Vagina (tissue), 2 donors: ENCODE results near the gene DNAJC13. TPM values are rescaled to one million over a fixed set of nuclear protein-coding genes. Genes with fewer than 3 reads are reported as not detected.

Experiments used
- DNase-seq, 2 donors: peaks; one replicate each; pipeline ENCODE4 v3.0.0-alpha.2; 2017; ENCODE audit errors: extremely low spot score in 2 of 2
- H3K27ac ChIP-seq: fragments of 200-600 bp; sonication (generic); one replicate; pipeline ENCODE4 v1.5.1; 2019
- H3K27me3 ChIP-seq: fragments of 200-600 bp; sonication (generic); one replicate; pipeline ENCODE4 v1.5.1; 2019
- H3K36me3 ChIP-seq, 2 donors: fragments of 200-600 bp; sonication (generic); one replicate each; pipeline ENCODE4 v1.5.1; 2017 to 2019
- H3K4me1 ChIP-seq: fragments of 200-600 bp; sonication (generic); one replicate; pipeline ENCODE4 v1.5.1; 2019
- H3K4me3 ChIP-seq, 2 donors: fragments of 200-600 bp; sonication (generic); 1 replicate in 1 of 2; 2 replicates in 1 of 2; pipeline ENCODE4 v1.5.1; 2016 to 2019
- H3K9me3 ChIP-seq: fragments of 200-600 bp; sonication (generic); one replicate; pipeline ENCODE4 v1.5.1; 2019
- CTCF ChIP-seq, 3 experiments: fragments of 450-650 bp in 2 of 3; fragments of 200-600 bp in 1 of 3; sonication (generic) in 1 of 3; IDR thresholded peaks; one replicate each; pipeline ENCODE4 v1.5.1; 2017 to 2019; ENCODE audit warnings: antibody characterized with exemption in 3 of 3, mild to moderate bottlenecking in 2 of 3, moderate library complexity in 2 of 3
- POLR2A ChIP-seq, 2 donors: fragments of 450-650 bp; IDR thresholded peaks; one replicate each; pipeline ENCODE4 v1.6.1; 2017; ENCODE audit warnings: antibody characterized with exemption in 2 of 2, mild to moderate bottlenecking in 2 of 2, moderate library complexity in 2 of 2
- POLR2AphosphoS5 ChIP-seq, 2 donors: sonication (generic); formaldehyde crosslinking; IDR thresholded peaks; one replicate each; pipeline ENCODE4 v1.9.0; 2017; ENCODE audit warnings: antibody characterized with exemption in 2 of 2, mild to moderate bottlenecking in 2 of 2, low read depth in 1 of 2; ENCODE audit not compliant: insufficient read depth in 1 of 2
- intact Hi-C: fragments of 100-400 bp; cut with DNase I; formaldehyde crosslinking; loops from one replicate; pipeline ENCODE4 v1.15.1; 2023
- total RNA-seq: library from RNA; depleted of rRNA; stranded (reverse); fragments of >200 nt; gene quantifications from one replicate; pipeline ENCODE4 v1.2.3, GENCODE V29; 2016

DNAJC13 gene
- total RNA-seq, 1 donor from 2014 or later = 26.5 TPM

- no peak overlapping the region for H3K4me3 ChIP-seq
- intact Hi-C loops = no loop called here
- no peaks in the 10 kb centered on the region for H3K4me1 ChIP-seq
- no peak for TF ChIP-seq POLR2A (IDR thresholded peaks at IDR 0.05)
- no peak for TF ChIP-seq CTCF (IDR thresholded peaks at IDR 0.05)
- no peak for TF ChIP-seq POLR2AphosphoS5 (IDR thresholded peaks at IDR 0.05; ENCODE audit: insufficient read depth in 1 of 2, low read depth in 1 of 2)
- H3K27ac ChIP-seq = no peak overlapping the region
- H3K9me3 ChIP-seq = no peaks in the 10 kb centered on the region
- no peaks in the 10 kb centered on the region for H3K27me3 ChIP-seq
- DNase-seq = no peak
- no peaks in the 10 kb centered on the region for H3K36me3 ChIP-seq
Measured at GRCh38 chr3:132378048-132378762, 39.1 kb upstream of the DNAJC13 start.

GRCh38 chr3:132378846-132379245 lies 38.5 kb upstream of the DNAJC13 start:
- Histone ChIP-seq H3K4me1 (no peaks in the 10 kb centered on the region), H3K36me3 (no peaks in the 10 kb centered on the region), H3K9me3 (no peaks in the 10 kb centered on the region), H3K27me3 (no peaks in the 10 kb centered on the region), H3K4me3 (no peak overlapping the region), H3K27ac (no peak overlapping the region)
- no peak for TF ChIP-seq CTCF (IDR thresholded peaks at IDR 0.05)
- TF ChIP-seq POLR2AphosphoS5 (IDR thresholded peaks at IDR 0.05; ENCODE audit: insufficient read depth in 1 of 2, low read depth in 1 of 2) = no peak
- TF ChIP-seq POLR2A (IDR thresholded peaks at IDR 0.05) = no peak
- DNase-seq = no peak
- intact Hi-C loops = no loop called here

- H3K4me1 ChIP-seq = no peaks in the 10 kb centered on the region
- no peak overlapping the region for H3K4me3 ChIP-seq
- H3K27ac ChIP-seq = no peak overlapping the region
- H3K36me3 ChIP-seq = no peaks in the 10 kb centered on the region
- no peaks in the 10 kb centered on the region for H3K27me3 ChIP-seq
- intact Hi-C loops = no loop called here
- TF ChIP-seq POLR2AphosphoS5 (IDR thresholded peaks at IDR 0.05; ENCODE audit: insufficient read depth in 1 of 2, low read depth in 1 of 2) = no peak
- TF ChIP-seq CTCF (IDR thresholded peaks at IDR 0.05) = no peak
- no peak for TF ChIP-seq POLR2A (IDR thresholded peaks at IDR 0.05)
- no peak for DNase-seq
- H3K9me3 ChIP-seq = no peaks in the 10 kb centered on the region
Measured at GRCh38 chr3:132380920-132381319, 36.4 kb upstream of the DNAJC13 start.

GRCh38 chr3:132381348-132381944 lies 35.9 kb upstream of the DNAJC13 start:
- intact Hi-C loops = no loop called here
- no peak overlapping the region for H3K27ac ChIP-seq
- TF ChIP-seq POLR2AphosphoS5 (IDR thresholded peaks at IDR 0.05; ENCODE audit: insufficient read depth in 1 of 2, low read depth in 1 of 2) (no peak), CTCF (IDR thresholded peaks at IDR 0.05) (no peak), POLR2A (IDR thresholded peaks at IDR 0.05) (no peak)

GRCh38 chr3:132382267-132382666 lies 35.0 kb upstream of the DNAJC13 start:
- intact Hi-C loops = no loop called here
- Histone ChIP-seq H3K4me1 (no peaks in the 10 kb centered on the region), H3K27ac (no peak overlapping the region), H3K4me3 (no peak overlapping the region), H3K9me3 (no peaks in the 10 kb centered on the region), H3K36me3 (no peaks in the 10 kb centered on the region), H3K27me3 (no peaks in the 10 kb centered on the region)
- TF ChIP-seq CTCF (IDR thresholded peaks at IDR 0.05) (no peak), POLR2A (IDR thresholded peaks at IDR 0.05) (no peak), POLR2AphosphoS5 (IDR thresholded peaks at IDR 0.05; ENCODE audit: insufficient read depth in 1 of 2, low read depth in 1 of 2) (no peak)
- DNase-seq = no peak

More at GRCh38 chr3:132381348-132381944, 35.9 kb upstream of the DNAJC13 start:
- no peaks in the 10 kb centered on the region for H3K27me3 ChIP-seq
- no peaks in the 10 kb centered on the region for H3K4me1 ChIP-seq
- no peaks in the 10 kb centered on the region for H3K9me3 ChIP-seq
- H3K36me3 ChIP-seq = no peaks in the 10 kb centered on the region
- DNase-seq = no peak
- no peak overlapping the region for H3K4me3 ChIP-seq
